Trophoblast cell (in vitro differentiated cells and primary cell): ENCODE data around the gene TCERG1L.
"Not testable (repeated sequence)": the region's sequence is repeated elsewhere in the genome, so short reads cannot be mapped to it uniquely, and the experiment has no call there.

ENCODE experiments used
- DNase-seq, 2 donors: peaks; one replicate each; pipeline ENCODE4 v3.0.0-alpha.2; 2016
- H2AFZ ChIP-seq: 2 replicates; pipeline ENCODE4 v1.6.1; 2013; ENCODE audit warnings: low read length, moderate library complexity, mild to moderate bottlenecking; ENCODE audit not compliant: insufficient read depth, poor library complexity
- H2AK5ac ChIP-seq: 2 replicates; pipeline ENCODE4 v1.6.1; 2013; ENCODE audit warnings: mild to moderate bottlenecking, low read length
- H2BK120ac ChIP-seq: 2 replicates; pipeline ENCODE4 v1.6.1; 2013; ENCODE audit warnings: low read length, mild to moderate bottlenecking, moderate library complexity; ENCODE audit not compliant: insufficient read depth, poor library complexity
- H2BK12ac ChIP-seq: 2 replicates; pipeline ENCODE4 v1.6.1; 2013; ENCODE audit warnings: mild to moderate bottlenecking, low read length, moderate library complexity
- H2BK5ac ChIP-seq: 2 replicates; pipeline ENCODE4 v1.6.1; 2013; ENCODE audit warnings: low read length, low read depth, moderate library complexity, mild to moderate bottlenecking; ENCODE audit not compliant: poor library complexity
- H3K14ac ChIP-seq: 2 replicates; pipeline ENCODE4 v1.6.1; 2013; ENCODE audit warnings: mild to moderate bottlenecking, low read length
- H3K18ac ChIP-seq: 2 replicates; pipeline ENCODE4 v1.6.1; 2013; ENCODE audit warnings: mild to moderate bottlenecking, low read length
- H3K23ac ChIP-seq: 2 replicates; pipeline ENCODE4 v1.6.1; 2013; ENCODE audit warnings: low read length
- H3K27ac ChIP-seq: 2 replicates; pipeline ENCODE4 v1.5.1; 2013; ENCODE audit warnings: low read depth, mild to moderate bottlenecking, inconsistent platforms, low read length, moderate library complexity
- H3K27me3 ChIP-seq: 2 replicates; pipeline ENCODE4 v1.6.1; 2013; ENCODE audit warnings: inconsistent platforms, mild to moderate bottlenecking, low read length, moderate library complexity; ENCODE audit not compliant: insufficient read depth
- H3K36me3 ChIP-seq, 2 experiments: 1 replicate in 1 of 2; 2 replicates in 1 of 2; pipeline ENCODE4 v1.6.1; 2013; ENCODE audit warnings: low read length in 2 of 2, mild to moderate bottlenecking in 2 of 2, moderate library complexity in 1 of 2; ENCODE audit not compliant: insufficient read depth in 2 of 2, control insufficient read depth in 1 of 2
- H3K4ac ChIP-seq: 2 replicates; pipeline ENCODE4 v1.6.1; 2013; ENCODE audit warnings: low read depth, mild to moderate bottlenecking, low read length, moderate library complexity
- H3K4me1 ChIP-seq, 2 experiments: 1 replicate in 1 of 2; 2 replicates in 1 of 2; pipeline ENCODE4 v1.6.1; 2013; ENCODE audit warnings: low read length in 2 of 2, mild to moderate bottlenecking in 2 of 2, moderate library complexity in 1 of 2; ENCODE audit not compliant: insufficient read depth in 2 of 2, control insufficient read depth in 1 of 2
- H3K4me2 ChIP-seq: 2 replicates; pipeline ENCODE4 v1.6.1; 2013; ENCODE audit warnings: inconsistent platforms, mild to moderate bottlenecking, low read length, moderate library complexity
- H3K4me3 ChIP-seq: 2 replicates; pipeline ENCODE4 v1.5.1; 2013; ENCODE audit warnings: mild to moderate bottlenecking, low read depth, low read length, inconsistent platforms
- H3K79me1 ChIP-seq: one replicate; pipeline ENCODE4 v1.6.1; 2013; ENCODE audit warnings: low read length
- H3K79me2 ChIP-seq: 2 replicates; pipeline ENCODE4 v1.6.1; 2013; ENCODE audit warnings: low read length, mild to moderate bottlenecking; ENCODE audit not compliant: control insufficient read depth, insufficient read depth, poor library complexity
- H3K9ac ChIP-seq: 2 replicates; pipeline ENCODE4 v1.6.1; 2013; ENCODE audit warnings: mild to moderate bottlenecking, low read length
- H3K9me3 ChIP-seq: 2 replicates; pipeline ENCODE4 v1.6.1; 2013; ENCODE audit warnings: low read depth, mild to moderate bottlenecking, control low read depth, inconsistent platforms, low read length; ENCODE audit not compliant: insufficient read depth
- H4K12ac ChIP-seq: 2 replicates; pipeline ENCODE4 v1.6.1; 2013; ENCODE audit warnings: low read depth, mild to moderate bottlenecking, low read length, moderate library complexity
- H4K8ac ChIP-seq: 2 replicates; pipeline ENCODE4 v1.6.1; 2013; ENCODE audit warnings: low read depth, mild to moderate bottlenecking, low read length, moderate library complexity
- H4K91ac ChIP-seq: one replicate; pipeline ENCODE4 v1.6.1; 2013; ENCODE audit warnings: low read depth, mild to moderate bottlenecking, low read length, moderate library complexity
- WGBS: extraction: QIAGEN DNeasy Blood & Tissue Kit; methylation state at CpG from one replicate; pipeline ENCODE4 v1.1.7; 2013; ENCODE audit warnings: missing lambda C conversion rate; ENCODE audit not compliant: insufficient read length, insufficient coverage; ENCODE audit errors: extremely low coverage; 5-methylcytosine and 5-hydroxymethylcytosine counted together

Gene TCERG1L

DNA sequence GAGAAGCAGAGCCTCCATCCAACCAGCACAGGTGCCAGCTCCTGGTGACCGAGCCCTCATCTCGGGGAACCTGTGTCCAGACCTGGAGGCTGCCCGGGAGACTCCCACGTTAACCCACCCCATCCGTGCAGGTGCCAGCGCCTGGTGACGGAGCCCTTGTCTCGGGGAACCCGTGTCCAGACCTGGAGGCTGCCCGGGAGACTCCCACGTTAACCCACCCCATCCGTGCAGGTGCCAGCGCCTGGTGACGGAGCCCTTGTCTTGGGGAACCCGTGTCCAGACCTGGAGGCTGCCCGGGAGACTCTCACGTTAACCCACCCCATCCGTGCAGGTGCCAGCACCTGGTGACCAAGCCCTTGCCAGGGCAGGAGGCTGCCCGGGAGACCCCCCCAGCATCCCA is 11.1 kb upstream of the TCERG1L start:
- not testable (repeated sequence) for H2AK5ac ChIP-seq, H3K9me3 ChIP-seq, H4K12ac ChIP-seq, H2BK120ac ChIP-seq, DNase-seq, H3K4me1 ChIP-seq, H3K79me1 ChIP-seq, H3K23ac ChIP-seq, H4K91ac ChIP-seq, H3K14ac ChIP-seq, H3K9ac ChIP-seq, H3K27ac ChIP-seq, H3K27me3 ChIP-seq, H3K79me2 ChIP-seq, H2BK12ac ChIP-seq, H3K4me2 ChIP-seq, H4K8ac ChIP-seq, H3K18ac ChIP-seq, H2BK5ac ChIP-seq, H3K4ac ChIP-seq, H2AFZ ChIP-seq, H3K36me3 ChIP-seq, H3K4me3 ChIP-seq
- no CpG with 5 or more reads among the region's 19 CpGs for WGBS

DNA sequence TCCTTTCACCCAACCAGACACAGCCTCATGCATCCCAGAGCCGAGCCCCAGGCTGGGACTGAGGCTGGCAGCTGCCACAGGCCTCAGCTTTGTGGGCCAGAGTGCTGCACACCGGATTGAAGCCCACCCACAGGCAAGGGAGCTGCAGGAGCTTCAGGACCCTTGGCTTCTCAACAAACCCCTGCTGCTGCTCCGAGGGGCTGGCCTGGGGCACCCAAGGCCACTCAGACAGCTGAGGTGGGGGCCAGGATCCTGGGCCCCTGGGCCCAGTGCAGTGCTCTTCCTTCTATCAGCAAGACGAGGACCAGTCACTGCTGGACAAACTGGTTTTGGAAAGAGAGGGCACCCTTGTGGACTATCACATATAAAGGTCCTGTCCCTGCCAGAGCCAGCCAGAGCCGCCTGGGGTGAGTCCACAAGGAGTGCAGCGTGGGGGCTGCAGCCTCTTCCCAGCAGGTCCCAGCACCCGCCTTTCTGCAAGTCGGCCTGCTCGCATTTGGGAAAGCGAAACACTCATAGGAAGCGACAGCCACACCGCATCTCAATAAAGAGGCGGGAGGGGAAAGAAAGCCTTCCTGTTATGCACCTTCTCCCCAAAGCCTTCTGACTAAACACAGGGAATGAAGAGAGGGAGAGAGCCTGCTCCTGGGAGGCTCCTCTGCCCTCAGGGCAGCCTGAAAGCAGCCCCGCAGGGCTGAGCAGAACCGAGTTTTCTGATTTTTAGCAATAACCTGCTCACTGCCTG is 9.5 kb upstream of the TCERG1L start:
- Histone ChIP-seq H2BK5ac (no peak overlapping the region), H3K27ac (no peak overlapping the region), H3K4me3 (no peak overlapping the region), H3K9me3 (peaks cover 3% of the 10 kb centered on the region), H4K8ac (no peak overlapping the region), H3K79me1 (no peaks in the 10 kb centered on the region), H3K14ac (no peak overlapping the region), H3K18ac (no peak overlapping the region), H3K23ac (no peak overlapping the region), H2AK5ac (no peak overlapping the region), H2BK12ac (no peak overlapping the region), H3K27me3 (no peaks in the 10 kb centered on the region), H3K36me3 (no peaks in the 10 kb centered on the region), H3K4me1 (peaks cover 6 to 9% of the 10 kb centered on the region in 2 experiments), H2AFZ (no peak overlapping the region), H3K4me2 (no peak overlapping the region), H2BK120ac (no peak overlapping the region), H3K79me2 (no peaks in the 10 kb centered on the region), H3K4ac (no peak overlapping the region), H4K12ac (no peak overlapping the region), H4K91ac (no peak overlapping the region), H3K9ac (no peak overlapping the region)
- no CpG with 5 or more reads among the region's 15 CpGs for WGBS
- peak in 1 of 2 donors; percentile 46 for DNase-seq

DNA sequence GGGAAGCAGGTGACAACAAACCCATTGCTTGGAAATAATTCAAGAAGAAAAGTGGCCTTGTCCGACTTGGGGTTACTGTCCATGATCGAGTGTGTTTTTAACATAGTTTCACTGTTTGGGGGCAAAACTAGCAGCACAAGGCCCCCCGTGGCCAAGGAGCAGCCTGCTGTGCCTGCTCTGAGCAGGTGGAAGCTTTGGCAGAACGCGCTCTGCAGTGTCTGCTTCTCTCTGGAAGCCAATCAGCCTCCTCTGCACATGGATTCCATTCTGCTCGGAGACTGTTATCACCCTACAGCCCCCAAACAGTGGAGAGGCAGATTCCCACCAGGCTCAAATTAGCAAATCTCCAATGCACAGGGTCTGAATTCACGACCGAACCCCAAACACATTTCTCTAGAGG is 7.3 kb upstream of the TCERG1L start:
- Histone ChIP-seq H2AFZ (no peak overlapping the region), H2BK12ac (no peak overlapping the region), H3K4ac (no peak overlapping the region), H3K79me1 (no peaks in the 10 kb centered on the region), H3K27me3 (no peaks in the 10 kb centered on the region), H3K23ac (no peak overlapping the region), H4K91ac (no peak overlapping the region), H3K36me3 (no peaks in the 10 kb centered on the region), H3K18ac (no peak overlapping the region), H2BK5ac (no peak overlapping the region), H3K9me3 (peaks cover 1% of the 10 kb centered on the region), H3K4me2 (no peak overlapping the region), H3K4me3 (no peak overlapping the region), H2AK5ac (no peak overlapping the region), H3K27ac (no peak overlapping the region), H2BK120ac (no peak overlapping the region), H3K9ac (no peak overlapping the region), H4K12ac (no peak overlapping the region), H3K4me1 (peaks cover 6 to 11% of the 10 kb centered on the region in 2 experiments), H3K79me2 (no peaks in the 10 kb centered on the region), H3K14ac (no peak overlapping the region), H4K8ac (no peak overlapping the region)
- DNase-seq, result no peak
- no CpG with 5 or more reads among the region's 8 CpGs for WGBS

DNA sequence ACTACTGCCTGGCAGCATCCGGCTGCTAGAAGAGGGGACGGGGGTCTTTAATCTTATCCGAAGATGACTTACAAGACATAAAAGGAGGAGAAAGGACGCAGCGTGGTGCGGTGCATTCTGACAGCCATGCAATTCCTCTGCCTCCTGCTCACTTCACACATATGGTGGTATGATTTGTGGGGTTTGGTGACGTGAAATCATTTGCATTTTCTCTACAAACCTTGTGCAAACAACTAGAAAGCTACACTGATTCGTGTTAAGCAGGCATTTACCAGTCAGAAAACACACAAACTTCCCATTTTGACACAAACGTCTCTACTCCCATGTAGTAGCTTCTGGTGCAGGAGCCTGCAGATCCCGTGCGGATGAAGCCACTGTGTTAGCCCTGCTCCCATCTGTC is 6.8 kb upstream of the TCERG1L start:
- no peak overlapping the region for H2AK5ac ChIP-seq
- no peak overlapping the region for H3K27ac ChIP-seq
- no CpG with 5 or more reads among the region's 11 CpGs for WGBS
- no peaks in the 10 kb centered on the region for H3K36me3 ChIP-seq
- no peak overlapping the region for H4K12ac ChIP-seq
- H3K4me1 ChIP-seq, result peaks cover 6 to 10% of the 10 kb centered on the region in 2 experiments
- no peak overlapping the region for H3K18ac ChIP-seq
- no peak overlapping the region for H3K23ac ChIP-seq
- H4K91ac ChIP-seq, result no peak overlapping the region
- peaks cover 1% of the 10 kb centered on the region for H3K9me3 ChIP-seq
- DNase-seq, result no peak
- no peak overlapping the region for H2AFZ ChIP-seq
- H2BK120ac ChIP-seq, result no peak overlapping the region
- H3K79me1 ChIP-seq, result no peaks in the 10 kb centered on the region
- no peak overlapping the region for H3K4me2 ChIP-seq
- H2BK12ac ChIP-seq, result no peak overlapping the region
- no peaks in the 10 kb centered on the region for H3K27me3 ChIP-seq
- no peak overlapping the region for H3K9ac ChIP-seq
- H3K4ac ChIP-seq, result no peak overlapping the region
- H3K14ac ChIP-seq, result no peak overlapping the region
- no peaks in the 10 kb centered on the region for H3K79me2 ChIP-seq
- no peak overlapping the region for H4K8ac ChIP-seq
- no peak overlapping the region for H2BK5ac ChIP-seq
- no peak overlapping the region for H3K4me3 ChIP-seq
